ENCODE measurements around the gene FBLN1. TPM values are rescaled to one million over a fixed set of nuclear protein-coding genes. Genes with fewer than 3 reads are reported as not detected.

The FBLN1 gene
- total and polyA plus RNA-seq, 2 of the 13 experiments (the other 11 are each of a cell fraction or from before 2014, with no cell fraction given) = 37.3 to 103 TPM

DNA sequence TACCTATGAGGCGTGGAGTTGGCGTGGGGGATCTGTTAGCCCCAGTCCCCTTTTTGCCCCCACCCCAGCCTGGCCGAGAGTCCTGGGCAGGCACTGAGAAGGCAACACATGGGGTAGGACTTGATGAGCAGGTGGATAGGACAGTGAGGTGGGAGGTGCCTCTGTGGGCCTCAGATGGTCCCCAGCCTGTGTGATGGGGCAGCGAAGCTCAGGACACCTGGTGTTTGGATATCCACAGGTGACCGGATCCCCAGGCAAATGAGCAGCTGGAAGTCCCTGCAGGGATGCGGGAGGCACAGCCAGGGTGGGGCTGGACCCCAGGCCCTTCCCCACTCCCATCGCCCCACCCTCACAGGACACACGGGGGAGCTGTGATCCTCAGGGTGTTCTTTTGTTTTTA, 9.7 kb downstream of the FBLN1 start:
- no peaks in the 10 kb centered on the region for H3K9me3 ChIP-seq (ENCODE audit: low read length)
- no TSS peak for BruUV-seq (replicated peaks)
- intact Hi-C loops (cut with micrococcal nuclease; ENCODE audit: unreplicated experiment) = no loop called here
- H3K36me3 ChIP-seq (replicated peaks in 1 of 2; ENCODE audit: control insufficient read depth in 1 of 2, insufficient read depth in 2 of 2, low read length in 2 of 2) = peaks cover 5 to 19% of the 10 kb centered on the region in 2 experiments
- H4K20me1 ChIP-seq (ENCODE audit: insufficient read depth, low read length) = 0 out of 2 replicates have a peak, but pooled peaks cover 2% of the 10 kb centered on the region
- no peak overlapping the region for H2AFZ ChIP-seq (ENCODE audit: low read length)
- CTCF ChIA-PET (ENCODE audit: low intra/inter-chr PET ratio, low total read pairs) = no interaction called here
- WGBS (ENCODE audit: low lambda C conversion rate) = 92% methylated on average over 8 of the region's 8 CpGs
- in situ Hi-C loops (cut with HindIII; ENCODE audit: extremely low pct_ligation_motif_present, low pct_unique_long_range_greater_than_20kb) = no loop called here
- no peak overlapping the region for H3K4me2 ChIP-seq (ENCODE audit: low read depth, low read length)
- H3K79me2 ChIP-seq (ENCODE audit: insufficient read depth, low read length) = peaks cover 39% of the 10 kb centered on the region
- FAIRE-seq (no peak), ATAC-seq (no peak), DNase-seq (ENCODE audit: low spot score) (no peak)
- H3K27ac ChIP-seq (ENCODE audit: extremely low read length, insufficient read depth, low read length) = no peak overlapping the region
- H3K9ac ChIP-seq (ENCODE audit: insufficient read depth, low read depth, low read length) = no peak overlapping the region
- peaks cover 7% of the 10 kb centered on the region; the same call in 1 of the 2 replicates for H3K4me1 ChIP-seq (ENCODE audit: insufficient read depth, low read length)
- POLR2A ChIA-PET = interaction anchor here (1.0 kb wide), 1 partner anchor 9 kb away, joined by 3 read pairs; no protein-coding TSS in a partner anchor
- H3K4me3 ChIP-seq (replicated peaks in 1 of 3; ENCODE audit: insufficient read depth in 1 of 3, low read depth in 2 of 3, low read length in 3 of 3) = no peak overlapping the region
- no peaks in the 10 kb centered on the region for H3K27me3 ChIP-seq (ENCODE audit: control insufficient read depth in 1 of 2, insufficient read depth in 2 of 2, low read length in 2 of 2)
- TF ChIP-seq ZNF138 (CRISPR knock-in tag; IDR thresholded peaks at IDR 0.05; ENCODE audit: low read depth) (no peak), MTF1 (CRISPR knock-in tag; IDR thresholded peaks at IDR 0.05) (no peak), MXI1 (IDR thresholded peaks at IDR 0.05; ENCODE audit: borderline replicate concordance, low read depth, low read length) (no peak), KMT2B (CRISPR knock-in tag; IDR thresholded peaks at IDR 0.05) (no peak), POLR2A (IDR thresholded peaks at IDR 0.05; ENCODE audit: insufficient read depth in 1 of 2, low read depth in 2 of 2, low read length in 2 of 2) (no peak)

DNA sequence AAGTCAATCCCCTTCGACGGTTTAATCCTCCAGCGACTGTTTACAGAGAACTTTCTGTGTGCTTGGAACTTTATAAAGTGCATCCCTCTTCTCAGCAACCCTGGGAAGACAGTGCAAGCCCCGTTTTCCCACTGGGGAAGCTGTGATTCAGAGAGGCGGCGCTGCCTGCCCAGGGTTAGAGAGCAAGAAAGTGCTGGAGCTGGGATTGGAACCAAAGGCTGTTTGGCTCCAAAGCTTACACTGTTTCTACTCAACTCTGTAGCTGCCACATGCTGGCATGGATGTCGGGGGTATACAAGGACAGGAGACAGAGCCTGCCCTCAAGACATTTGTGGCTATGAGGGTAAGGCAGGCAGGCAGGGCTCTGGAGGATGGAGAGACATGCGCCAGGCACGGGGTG, 13.0 kb downstream of the FBLN1 start:
- no peak for TF ChIP-seq ZNF326 (CRISPR knock-in tag; IDR thresholded peaks at IDR 0.05; ENCODE audit: borderline replicate concordance)
- TF ChIP-seq, protein P1, sequence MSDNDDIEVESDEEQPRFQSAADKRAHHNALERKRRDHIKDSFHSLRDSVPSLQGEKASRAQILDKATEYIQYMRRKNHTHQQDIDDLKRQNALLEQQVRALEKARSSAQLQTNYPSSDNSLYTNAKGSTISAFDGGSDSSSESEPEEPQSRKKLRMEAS (IDR thresholded peaks at IDR 0.05) = no peak
- no peak for TF ChIP-seq ZNF230 (CRISPR knock-in tag; IDR thresholded peaks at IDR 0.05)
- no peak for TF ChIP-seq TARDBP (CRISPR knock-in tag; IDR thresholded peaks at IDR 0.05)
- TF ChIP-seq RFX5 (IDR thresholded peaks at IDR 0.05; ENCODE audit: low read depth, low read length) = no peak
- TF ChIP-seq MXD4 (CRISPR knock-in tag; IDR thresholded peaks at IDR 0.05) = no peak
- TF ChIP-seq, protein P2, sequence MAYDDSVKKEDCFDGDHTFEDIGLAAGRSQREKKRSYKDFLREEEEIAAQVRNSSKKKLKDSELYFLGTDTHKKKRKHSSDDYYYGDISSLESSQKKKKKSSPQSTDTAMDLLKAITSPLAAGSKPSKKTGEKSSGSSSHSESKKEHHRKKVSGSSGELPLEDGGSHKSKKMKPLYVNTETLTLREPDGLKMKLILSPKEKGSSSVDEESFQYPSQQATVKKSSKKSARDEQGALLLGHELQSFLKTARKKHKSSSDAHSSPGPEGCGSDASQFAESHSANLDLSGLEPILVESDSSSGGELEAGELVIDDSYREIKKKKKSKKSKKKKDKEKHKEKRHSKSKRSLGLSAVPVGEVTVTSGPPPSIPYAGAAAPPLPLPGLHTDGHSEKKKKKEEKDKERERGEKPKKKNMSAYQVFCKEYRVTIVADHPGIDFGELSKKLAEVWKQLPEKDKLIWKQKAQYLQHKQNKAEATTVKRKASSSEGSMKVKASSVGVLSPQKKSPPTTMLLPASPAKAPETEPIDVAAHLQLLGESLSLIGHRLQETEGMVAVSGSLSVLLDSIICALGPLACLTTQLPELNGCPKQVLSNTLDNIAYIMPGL (CRISPR knock-in tag; IDR thresholded peaks at IDR 0.05; ENCODE audit: borderline replicate concordance in 1 of 2, low read depth in 1 of 2) = no peak
- no peak for TF ChIP-seq NR2F2 (IDR thresholded peaks at IDR 0.05; ENCODE audit: borderline replicate concordance, low read depth)
- TF ChIP-seq SP5 (CRISPR knock-in tag; IDR thresholded peaks at IDR 0.05; ENCODE audit: borderline replicate concordance, low read depth) = no peak
- no peak for TF ChIP-seq ZNF747 (CRISPR knock-in tag; IDR thresholded peaks at IDR 0.05; ENCODE audit: borderline replicate concordance)
- no peak for TF ChIP-seq SMC3 (IDR thresholded peaks at IDR 0.05; ENCODE audit: low read length)
- TF ChIP-seq SMAD3 (CRISPR knock-in tag; IDR thresholded peaks at IDR 0.05) = no peak
- TF ChIP-seq IRF2 (CRISPR knock-in tag; IDR thresholded peaks at IDR 0.05) = no peak
- TF ChIP-seq ZSCAN9 (CRISPR knock-in tag; IDR thresholded peaks at IDR 0.05; ENCODE audit: borderline replicate concordance) = no peak
- no peak for TF ChIP-seq ZNF207 (IDR thresholded peaks at IDR 0.05; ENCODE audit: borderline replicate concordance)
- TF ChIP-seq ZNF792 (CRISPR knock-in tag; IDR thresholded peaks at IDR 0.05) = no peak
- ChIA-PET POLR2A (no interaction called here), CTCF (ENCODE audit: low intra/inter-chr PET ratio, low total read pairs) (no interaction called here)
- Histone ChIP-seq H3K36me3 (replicated peaks in 1 of 2; ENCODE audit: control insufficient read depth in 1 of 2, insufficient read depth in 2 of 2, low read length in 2 of 2) (peaks cover 14 to 21% of the 10 kb centered on the region in 2 experiments; a peak in 4 of 5 replicates), H3K9ac (ENCODE audit: insufficient read depth, low read depth, low read length) (no peak overlapping the region), H3K79me2 (ENCODE audit: insufficient read depth, low read length) (peaks cover 18% of the 10 kb centered on the region), H2AFZ (ENCODE audit: low read length) (no peak overlapping the region), H3K9me3 (ENCODE audit: low read length) (no peaks in the 10 kb centered on the region), H3K4me2 (ENCODE audit: low read depth, low read length) (no peak overlapping the region), H3K27me3 (ENCODE audit: control insufficient read depth in 1 of 2, insufficient read depth in 2 of 2, low read length in 2 of 2) (no peaks in the 10 kb centered on the region), H3K4me1 (ENCODE audit: insufficient read depth, low read length) (no peaks in the 10 kb centered on the region), H4K20me1 (ENCODE audit: insufficient read depth, low read length) (0 out of 2 replicates have a peak, but pooled peaks cover 2% of the 10 kb centered on the region), H3K4me3 (replicated peaks in 1 of 3; ENCODE audit: insufficient read depth in 1 of 3, low read depth in 2 of 3, low read length in 3 of 3) (no peak overlapping the region), H3K27ac (ENCODE audit: extremely low read length, insufficient read depth, low read length) (no peak overlapping the region)
- in situ Hi-C loops (cut with HindIII; ENCODE audit: extremely low pct_ligation_motif_present, low pct_unique_long_range_greater_than_20kb) (no loop called here), intact Hi-C loops (cut with micrococcal nuclease; ENCODE audit: unreplicated experiment) (no loop called here)
- whole genome bisulfite sequencing (ENCODE audit: low lambda C conversion rate) = 86% methylated on average over 9 of the region's 9 CpGs
- ATAC-seq (no peak), DNase-seq (ENCODE audit: low spot score) (no peak), FAIRE-seq (no peak)
- no TSS peak for BruUV-seq (replicated peaks)

Measured in HepG2 (cell line).